ENCODE data around the gene WIPF3. TPM values are rescaled to one million over a fixed set of nuclear protein-coding genes. Genes with fewer than 3 reads are reported as not detected.

WIPF3 gene
- total RNA-seq, 2 experiments from 2014 or later: not detected

- H3K4me1 Mint-ChIP-seq (ENCODE audit: low read depth): no peaks in the 10 kb centered on the region
- no peaks in the 10 kb centered on the region for H3K36me3 ChIP-seq (ENCODE audit: insufficient read depth, low read length)
- H3K4me1 ChIP-seq (ENCODE audit: insufficient read depth, low read length): no peaks in the 10 kb centered on the region
- ChIA-PET POLR2A (no interaction called here), CTCF (no interaction called here)
- intact Hi-C loops (cut with DNase I, micrococcal nuclease): no loop called here
- H3K9me3 ChIP-seq (ENCODE audit: control insufficient read depth in 1 of 2, insufficient read depth in 1 of 2, low read length in 2 of 2): no peaks in the 10 kb centered on the region
- DNase-seq (no peak), ATAC-seq (ENCODE audit: poor library complexity) (no peak)
- H3K9me3 Mint-ChIP-seq: peaks cover 2% of the 10 kb centered on the region
- no peak overlapping the region for H3K4me3 ChIP-seq (ENCODE audit: low read length)
- no peak overlapping the region for H3K27ac ChIP-seq (ENCODE audit: low read depth in 1 of 2, low read length in 2 of 2)
- H3K36me3 Mint-ChIP-seq (ENCODE audit: low read depth): no peaks in the 10 kb centered on the region
- H3K27me3 Mint-ChIP-seq: peaks cover 20% of the 10 kb centered on the region
- no peak overlapping the region for H3K4me3 Mint-ChIP-seq
- no peak overlapping the region for H3K27ac Mint-ChIP-seq
- H3K27me3 ChIP-seq (ENCODE audit: control insufficient read depth in 1 of 2, insufficient read depth in 2 of 2, low read length in 2 of 2): peaks cover 3 to 14% of the 10 kb centered on the region in 2 experiments
- TF ChIP-seq CTCF (IDR thresholded peaks at IDR 0.05): no peak
Observed at GRCh38 chr7:29895559-29895958, 89.3 kb downstream of the WIPF3 start.

- POLR2A ChIA-PET: no interaction called here
- Mint-ChIP-seq H3K27me3 (peaks cover 20% of the 10 kb centered on the region), H3K9me3 (peaks cover 2% of the 10 kb centered on the region), H3K36me3 (ENCODE audit: low read depth) (no peaks in the 10 kb centered on the region), H3K27ac (no peak overlapping the region), H3K4me3 (no peak overlapping the region), H3K4me1 (ENCODE audit: low read depth) (no peaks in the 10 kb centered on the region)
- TF ChIP-seq CTCF (IDR thresholded peaks at IDR 0.05): no peak
- CTCF ChIA-PET: no interaction called here
- Histone ChIP-seq H3K27me3 (ENCODE audit: control insufficient read depth in 1 of 2, insufficient read depth in 2 of 2, low read length in 2 of 2) (peaks cover 3 to 14% of the 10 kb centered on the region in 2 experiments), H3K4me3 (ENCODE audit: low read length) (no peak overlapping the region), H3K4me1 (ENCODE audit: insufficient read depth, low read length) (no peaks in the 10 kb centered on the region), H3K9me3 (ENCODE audit: control insufficient read depth in 1 of 2, insufficient read depth in 1 of 2, low read length in 2 of 2) (no peaks in the 10 kb centered on the region), H3K27ac (ENCODE audit: low read depth in 1 of 2, low read length in 2 of 2) (no peak overlapping the region), H3K36me3 (ENCODE audit: insufficient read depth, low read length) (no peaks in the 10 kb centered on the region)
- no peak for ATAC-seq (ENCODE audit: poor library complexity)
- no peak for DNase-seq
- intact Hi-C loops (cut with DNase I, micrococcal nuclease): no loop called here
Observed at GRCh38 chr7:29896685-29897411, 90.5 kb downstream of the WIPF3 start.

GRCh38 chr7:29898301-29898700 lies 92.0 kb downstream of the WIPF3 start:
- H3K36me3 Mint-ChIP-seq (ENCODE audit: low read depth): no peaks in the 10 kb centered on the region
- no peaks in the 10 kb centered on the region for H3K9me3 ChIP-seq (ENCODE audit: control insufficient read depth in 1 of 2, insufficient read depth in 1 of 2, low read length in 2 of 2)
- H3K4me3 Mint-ChIP-seq: no peak overlapping the region
- ChIA-PET POLR2A (no interaction called here), CTCF (no interaction called here)
- H3K4me3 ChIP-seq (ENCODE audit: low read length): no peak overlapping the region
- H3K27ac ChIP-seq (ENCODE audit: low read depth in 1 of 2, low read length in 2 of 2): no peak overlapping the region
- no peaks in the 10 kb centered on the region for H3K4me1 ChIP-seq (ENCODE audit: insufficient read depth, low read length)
- no peak overlapping the region for H3K27ac Mint-ChIP-seq
- peaks cover 2% of the 10 kb centered on the region for H3K9me3 Mint-ChIP-seq
- TF ChIP-seq CTCF (IDR thresholded peaks at IDR 0.05): no peak
- no peaks in the 10 kb centered on the region for H3K36me3 ChIP-seq (ENCODE audit: insufficient read depth, low read length)
- intact Hi-C loops (cut with DNase I, micrococcal nuclease): no loop called here
- ATAC-seq (ENCODE audit: poor library complexity) (no peak), DNase-seq (no peak)
- H3K27me3 Mint-ChIP-seq: peaks cover 20% of the 10 kb centered on the region
- H3K27me3 ChIP-seq (ENCODE audit: control insufficient read depth in 1 of 2, insufficient read depth in 2 of 2, low read length in 2 of 2): peaks cover 3 to 14% of the 10 kb centered on the region in 2 experiments
- H3K4me1 Mint-ChIP-seq (ENCODE audit: low read depth): no peaks in the 10 kb centered on the region

All from CD4-positive, alpha-beta T cell (primary cell).